Measurements from ENCODE around the gene GPR180.

GPR180 gene

DNA sequence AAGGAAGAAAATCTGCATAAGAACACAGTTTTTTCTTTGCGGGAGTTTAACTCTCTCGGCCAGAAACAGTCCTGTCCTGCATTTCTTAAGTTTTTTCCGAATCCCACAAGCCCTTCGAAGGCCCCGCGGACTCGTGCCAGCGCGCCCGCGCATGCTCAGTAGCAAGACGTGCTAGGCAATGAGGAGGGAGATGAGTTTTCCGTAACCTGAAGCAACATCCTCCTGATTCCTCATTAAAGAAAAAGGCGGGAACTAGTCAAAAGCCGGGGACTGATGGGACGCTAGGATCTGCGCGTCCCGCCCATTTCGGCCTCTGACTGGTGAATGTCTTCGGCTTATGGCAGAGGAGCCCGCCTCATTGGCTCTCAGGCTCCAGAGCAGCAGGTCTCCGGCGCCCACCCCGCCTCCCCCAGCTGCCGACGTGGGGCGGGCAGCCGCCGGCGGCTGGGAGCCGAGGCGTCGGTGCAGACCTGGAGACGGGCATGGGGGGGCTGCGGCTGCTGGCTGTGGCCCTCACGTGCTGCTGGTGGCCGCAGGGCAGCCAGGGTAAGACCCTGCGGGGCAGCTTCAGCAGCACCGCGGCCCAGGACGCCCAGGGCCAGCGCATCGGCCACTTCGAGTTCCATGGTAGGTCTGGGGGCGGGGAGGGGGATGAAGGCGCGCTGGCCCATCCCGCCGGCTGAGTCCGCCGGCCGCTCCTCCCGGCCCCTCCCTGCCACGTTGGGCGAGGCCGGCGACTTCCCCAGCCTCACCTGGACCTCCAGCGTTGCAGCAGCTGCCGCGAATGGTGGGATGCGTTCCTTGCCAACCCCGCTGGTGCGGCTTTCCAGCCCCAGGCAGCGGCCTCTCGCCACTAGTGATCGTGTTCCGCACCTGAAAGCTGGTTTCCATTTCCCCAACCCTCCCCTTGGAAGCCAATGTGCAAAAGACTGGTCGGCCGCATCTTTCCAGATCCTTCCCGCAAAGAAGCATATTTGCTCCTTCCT is at the start of gene GPR180:
Gene GPR180, plus strand, starts transcription at position 412 of the 986 bp plus-strand sequence. Its CDS starts 71 bp downstream, at position 483.
- DNase-seq = peak; percentile 100

- no peak for DNase-seq
Measured at GRCh38 chr13:94552095-94552494, 49.6 kb upstream of the GPR180 start.

DNA sequence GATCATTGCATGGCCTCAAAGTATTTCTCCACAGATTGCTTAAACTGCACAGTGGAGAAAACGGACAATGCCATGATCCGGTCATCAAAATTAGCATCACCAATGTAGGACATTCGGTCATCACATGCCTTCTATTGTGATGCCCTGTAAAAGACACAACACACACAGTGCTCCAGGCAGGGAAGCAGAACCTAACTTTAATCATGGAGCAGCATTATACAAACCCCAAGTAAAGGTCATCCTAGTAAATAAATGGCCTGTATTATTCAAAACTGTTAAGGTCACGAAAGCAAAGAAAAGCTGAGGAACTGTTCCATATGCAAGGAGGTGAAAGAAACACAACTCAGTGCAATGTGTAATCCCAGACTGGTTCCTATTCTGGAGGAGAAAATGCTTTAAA is 47.9 kb upstream of the GPR180 start:
- no peak for DNase-seq

- no peak for DNase-seq
Measured at GRCh38 chr13:94556041-94556440, 45.6 kb upstream of the GPR180 start.

DNA sequence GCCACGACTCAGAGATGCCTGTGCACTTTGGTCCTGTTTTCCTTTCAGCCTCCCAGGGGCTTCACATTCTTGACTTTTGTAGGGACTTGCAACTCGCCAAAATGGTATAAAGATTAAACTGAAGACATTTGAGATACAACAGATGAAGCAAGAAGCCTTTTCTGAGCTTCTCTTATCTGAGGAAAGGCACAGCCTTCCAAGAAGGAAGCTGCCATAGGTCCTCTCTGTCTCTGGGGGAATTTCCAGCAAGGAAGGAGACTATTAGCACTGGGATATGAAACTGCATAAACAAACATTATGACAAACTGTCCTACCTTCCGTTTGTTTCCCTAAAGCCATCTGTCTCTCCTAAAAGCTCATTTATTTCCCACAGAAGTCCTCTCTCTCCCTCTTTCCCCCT is 45.0 kb upstream of the GPR180 start:
- no peak for DNase-seq

- DNase-seq = no peak
Measured at GRCh38 chr13:94557684-94558235, 43.9 kb upstream of the GPR180 start.

GRCh38 chr13:94558716-94559115 is 42.9 kb upstream of the GPR180 start:
- no peak for DNase-seq

DNA sequence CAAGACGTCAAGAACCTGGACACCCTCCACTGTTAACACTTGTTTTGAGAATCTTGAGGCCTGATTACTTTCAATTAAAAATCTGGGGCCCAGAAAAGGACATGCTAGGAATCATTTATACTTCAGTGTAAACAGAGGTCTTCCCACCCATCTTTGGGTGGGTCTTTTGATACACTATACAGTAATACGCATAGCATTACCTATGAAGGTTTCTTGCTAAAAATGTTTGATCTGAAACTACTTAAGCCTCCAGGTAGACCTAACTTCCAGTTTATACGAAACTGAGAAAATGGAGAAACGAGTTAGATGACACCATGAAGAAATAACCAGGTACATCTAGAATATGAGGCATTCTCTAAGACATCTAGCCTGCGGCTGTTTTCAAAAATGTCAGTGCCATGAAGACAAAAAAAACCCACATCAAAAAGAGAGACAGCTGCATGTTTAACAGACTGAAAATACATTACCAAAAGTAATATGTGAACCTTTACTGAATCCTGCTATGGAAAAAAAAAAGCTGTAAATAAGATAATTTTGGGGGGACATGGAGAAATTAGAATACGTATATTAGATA is 42.3 kb upstream of the GPR180 start:
- no peak for DNase-seq

DNA sequence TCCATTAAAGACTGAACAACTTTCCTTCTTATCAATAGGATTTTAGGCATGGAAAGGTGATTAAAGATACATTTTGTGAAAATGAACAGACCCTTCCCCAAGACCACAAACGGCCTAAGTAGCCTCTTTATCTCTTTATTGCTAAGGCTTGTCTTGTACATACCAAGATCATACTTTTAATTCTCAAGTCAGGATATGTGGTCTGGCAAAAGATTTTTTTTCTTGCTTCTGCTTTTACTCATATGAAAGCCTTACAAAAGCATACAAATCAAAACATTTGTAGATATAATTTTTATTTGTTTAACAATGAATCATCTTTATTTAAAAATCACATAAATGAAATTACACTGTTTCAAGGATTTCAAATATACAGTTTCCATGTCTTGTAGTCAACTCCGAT is 41.5 kb upstream of the GPR180 start:
- DNase-seq = no peak

- DNase-seq = no peak
Measured at GRCh38 chr13:94561126-94561525, 40.5 kb upstream of the GPR180 start.

DNA sequence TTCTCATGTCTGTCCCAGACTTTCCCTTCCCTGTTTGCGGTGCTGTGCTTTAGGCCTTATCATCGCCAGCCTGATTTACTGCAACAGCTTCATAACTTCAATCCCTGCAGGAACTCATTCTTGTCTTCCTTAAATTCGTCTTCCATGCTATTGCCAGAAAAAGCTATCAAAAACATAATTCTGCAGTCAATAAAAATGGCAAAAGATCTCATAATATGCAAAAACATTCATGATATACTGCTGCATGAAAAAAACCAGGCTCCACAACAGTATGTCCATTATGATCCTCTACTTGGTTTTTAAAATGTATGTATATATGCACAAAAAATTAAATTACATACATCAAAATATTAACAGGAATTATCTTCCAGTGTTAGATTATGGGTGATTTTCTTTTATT is 34.1 kb upstream of the GPR180 start:
- no peak for DNase-seq

- DNase-seq = no peak
Measured at GRCh38 chr13:94568443-94568842, 33.2 kb upstream of the GPR180 start.

GRCh38 chr13:94569615-94570014 is 32.0 kb upstream of the GPR180 start:
- DNase-seq = no peak

GRCh38 chr13:94579063-94579462 is 22.6 kb upstream of the GPR180 start:
- no peak for DNase-seq

DNA sequence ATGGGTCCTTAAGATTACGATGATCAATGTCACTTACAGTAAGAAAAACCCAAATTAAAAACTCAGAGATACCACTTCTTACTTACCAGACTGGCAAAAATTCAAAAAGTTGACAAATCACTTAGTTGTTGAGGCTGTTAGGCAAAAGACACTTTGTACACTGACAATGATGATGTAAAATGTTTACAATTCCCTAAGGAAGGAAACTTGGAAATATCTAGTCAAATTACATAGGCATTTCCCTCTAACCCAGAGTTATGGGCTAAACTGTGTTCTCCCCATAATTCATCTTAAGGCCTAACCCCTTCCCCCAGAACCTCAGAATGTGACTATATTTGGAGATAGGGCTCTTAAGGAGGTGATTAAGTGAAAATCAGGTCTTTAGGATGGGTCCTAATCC is 17.7 kb upstream of the GPR180 start:
- DNase-seq = no peak

DNA sequence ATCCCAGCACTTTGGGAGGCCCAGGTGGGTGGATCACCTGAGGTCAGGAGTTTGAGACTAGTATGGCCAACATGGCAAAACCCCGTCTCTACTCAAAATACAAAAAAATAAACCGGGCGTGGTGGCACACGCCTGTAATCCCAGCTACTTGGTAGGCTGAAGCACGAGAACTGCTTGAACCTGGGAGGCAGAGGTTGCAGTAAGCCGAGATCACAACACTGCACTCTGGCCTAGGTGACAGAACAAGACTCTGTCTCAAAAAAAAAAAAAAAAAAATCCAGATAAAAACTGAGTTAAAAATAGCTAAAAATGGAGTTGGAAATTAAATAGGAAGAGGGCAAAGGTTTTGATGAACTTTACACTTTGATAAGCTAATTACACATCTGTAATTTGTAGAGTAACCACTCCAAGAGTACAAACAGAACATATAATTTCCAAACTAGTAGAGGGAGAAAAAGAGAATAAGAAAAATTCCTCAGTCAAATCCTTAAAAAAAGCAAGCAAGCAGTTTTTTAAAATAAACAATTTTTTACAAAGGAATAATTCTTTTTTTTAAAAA is 16.0 kb upstream of the GPR180 start:
- DNase-seq = no peak

DNA sequence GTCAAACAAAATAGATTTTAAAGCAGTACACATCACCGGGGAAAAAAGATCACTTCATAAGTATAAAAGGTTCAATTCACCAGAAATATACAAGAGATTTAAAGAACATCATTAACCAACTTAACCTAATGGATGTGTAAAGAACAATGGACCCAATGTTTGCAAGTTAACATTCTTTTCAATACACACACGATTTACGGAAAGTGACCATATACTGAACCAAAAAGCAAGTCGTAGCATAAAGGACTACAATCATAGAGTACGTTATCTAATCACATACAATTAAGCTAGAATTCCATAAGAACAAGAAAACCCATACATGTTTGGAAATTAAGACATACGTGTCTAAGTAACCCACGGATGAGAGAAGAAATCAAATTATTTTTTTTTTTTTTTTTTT is 15.3 kb upstream of the GPR180 start:
- DNase-seq = no peak

GRCh38 chr13:94588541-94588940 is 13.1 kb upstream of the GPR180 start:
- no peak for DNase-seq

DNA sequence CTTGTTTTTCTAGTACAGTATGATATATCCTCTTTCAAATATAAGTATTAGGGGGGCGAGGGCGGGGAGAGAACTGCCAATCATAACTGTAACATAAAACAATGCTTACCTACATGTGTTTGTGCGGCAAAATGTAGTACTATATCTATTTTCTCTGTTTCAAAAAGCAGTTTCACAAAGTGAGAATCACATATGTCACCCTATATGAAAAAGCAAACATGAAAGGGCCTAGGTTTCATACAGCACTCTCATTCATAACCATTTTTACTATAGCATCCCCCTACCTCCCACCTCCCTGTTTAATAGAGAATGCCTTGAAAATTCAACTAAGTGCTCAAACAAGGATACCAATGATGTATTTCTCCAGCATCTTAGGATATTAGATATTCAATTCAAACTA is 10.9 kb upstream of the GPR180 start:
- DNase-seq = no peak

- peak; percentile 54 for DNase-seq
Measured at GRCh38 chr13:94595001-94595949, 6.4 kb upstream of the GPR180 start.

GRCh38 chr13:94595950-94596574 is 5.6 kb upstream of the GPR180 start, which contains the start of gene TGDS:
Gene TGDS, minus strand, starts transcription at chr13:94596152. Its CDS starts 16 bp downstream, at chr13:94596136.
- DNase-seq = peak; percentile 94

GRCh38 chr13:94596575-94596971 is 5.1 kb upstream of the GPR180 start:
- no peak for DNase-seq

All from GF-D8 (cell line).